Upper lobe of left lung (tissue), 6 donors: ENCODE data around the gene ALKAL2. TPM values are rescaled to one million over a fixed set of nuclear protein-coding genes. Genes with fewer than 3 reads are reported as not detected.

Source experiments
- ATAC-seq, 2 donors: fragments of 200-7000 bp; cut with Tn5 transposase; one replicate each; pipeline ENCODE4 v1.9.1; 2022; ENCODE audit warnings: mild to moderate bottlenecking in 2 of 2, moderate library complexity in 2 of 2; ENCODE audit not compliant: low FRiP score in 2 of 2
- DNase-seq, 2 donors: peaks; one replicate each; pipeline ENCODE4 v3.0.0-alpha.2; 2019 to 2020
- H3K27ac ChIP-seq, 4 donors: fragments of 200-600 bp; sonication (generic); one replicate each; pipeline ENCODE4 v1.5.1; 2016 to 2019
- H3K27me3 ChIP-seq, 4 donors: fragments of 200-600 bp; sonication (generic); one replicate each; pipeline ENCODE4 v1.5.1; 2017 to 2019
- H3K36me3 ChIP-seq, 4 donors: fragments of 200-600 bp; sonication (generic); one replicate each; pipeline ENCODE4 v1.5.1; 2016 to 2019
- H3K4me1 ChIP-seq, 4 donors: fragments of 200-600 bp; sonication (generic); one replicate each; pipeline ENCODE4 v1.5.1; 2018 to 2019
- H3K4me3 ChIP-seq, 4 donors: fragments of 200-600 bp; sonication (generic); one replicate each; pipeline ENCODE4 v1.5.1; 2017 to 2019; ENCODE audit warnings: mild to moderate bottlenecking in 2 of 4, moderate library complexity in 1 of 4
- H3K9me3 ChIP-seq, 4 donors: fragments of 200-600 bp; sonication (generic); one replicate each; pipeline ENCODE4 v1.5.1; 2018 to 2019
- EP300 ChIP-seq, 4 donors: sonication (generic); formaldehyde crosslinking; IDR thresholded peaks; one replicate each; pipeline ENCODE4 v1.5.1; 2017; ENCODE audit warnings: antibody characterized with exemption in 4 of 4, control low read depth in 2 of 4
- POLR2A ChIP-seq, 4 donors: fragments of 450-650 bp; IDR thresholded peaks; one replicate each; pipeline ENCODE4 v1.5.1; 2016 to 2017; ENCODE audit warnings: antibody characterized with exemption in 4 of 4, mild to moderate bottlenecking in 2 of 4
- POLR2AphosphoS5 ChIP-seq, 2 donors: sonication (generic); formaldehyde crosslinking; IDR thresholded peaks; one replicate each; pipeline ENCODE4 v1.5.1; 2017; ENCODE audit warnings: antibody characterized with exemption in 2 of 2
- WGBS, 2 donors: methylation state at CpG; one replicate each; pipeline ENCODE4 v1.1.5; 2017 to 2018; 5-methylcytosine and 5-hydroxymethylcytosine counted together
- total RNA-seq, 6 donors: library from RNA; depleted of rRNA in 4 of 6; stranded (reverse); fragments of >200 nt in 4 of 6; gene quantifications; one replicate each; pipeline versions ENCODE4 v1.1.0 to v1.2.1, GENCODE V29; 2016 to 2021
- TF ChIP-seq, protein P1 (sequence below), 6 experiments: fragments of 450-650 bp in 4 of 6; fragments of 200-600 bp in 2 of 6; sonication (generic) in 2 of 6; IDR thresholded peaks; one replicate each; pipeline ENCODE4 v1.5.1; 2016 to 2019; ENCODE audit warnings: antibody characterized with exemption in 6 of 6
- donor health status: DM: no; HTN: no; CAD: no; lungs with moderate emphysema.
- donor health status: DM: no; HTN: yes; CAD: no; lungs with severe emphysema.

ALKAL2 gene
- total RNA-seq, 6 donors from 2014 or later, result 8.3 to 30.7 (median 14.8) TPM

- Histone ChIP-seq H3K27me3 (peaks cover 0 to 17% (median 9%) of the 10 kb centered on the region in 4 donors), H3K9me3 (no peaks in the 10 kb centered on the region), H3K4me3 (peak overlapping the region; percentile 28 to 74 (median 62)), H3K36me3 (no peaks in the 10 kb centered on the region), H3K27ac (peak overlapping the region in 3 of 4 donors; percentile 47 to 76 (median 48)), H3K4me1 (peaks cover 25 to 37% (median 28%) of the 10 kb centered on the region in 4 donors)
- peak; percentile 29 to 54 for ATAC-seq
- DNase-seq, result peak in 1 of 2 donors; percentile 87
- TF ChIP-seq, protein P1, sequence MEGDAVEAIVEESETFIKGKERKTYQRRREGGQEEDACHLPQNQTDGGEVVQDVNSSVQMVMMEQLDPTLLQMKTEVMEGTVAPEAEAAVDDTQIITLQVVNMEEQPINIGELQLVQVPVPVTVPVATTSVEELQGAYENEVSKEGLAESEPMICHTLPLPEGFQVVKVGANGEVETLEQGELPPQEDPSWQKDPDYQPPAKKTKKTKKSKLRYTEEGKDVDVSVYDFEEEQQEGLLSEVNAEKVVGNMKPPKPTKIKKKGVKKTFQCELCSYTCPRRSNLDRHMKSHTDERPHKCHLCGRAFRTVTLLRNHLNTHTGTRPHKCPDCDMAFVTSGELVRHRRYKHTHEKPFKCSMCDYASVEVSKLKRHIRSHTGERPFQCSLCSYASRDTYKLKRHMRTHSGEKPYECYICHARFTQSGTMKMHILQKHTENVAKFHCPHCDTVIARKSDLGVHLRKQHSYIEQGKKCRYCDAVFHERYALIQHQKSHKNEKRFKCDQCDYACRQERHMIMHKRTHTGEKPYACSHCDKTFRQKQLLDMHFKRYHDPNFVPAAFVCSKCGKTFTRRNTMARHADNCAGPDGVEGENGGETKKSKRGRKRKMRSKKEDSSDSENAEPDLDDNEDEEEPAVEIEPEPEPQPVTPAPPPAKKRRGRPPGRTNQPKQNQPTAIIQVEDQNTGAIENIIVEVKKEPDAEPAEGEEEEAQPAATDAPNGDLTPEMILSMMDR (IDR thresholded peaks at IDR 0.05), result no peak
- TF ChIP-seq POLR2A (IDR thresholded peaks at IDR 0.05) (no peak), EP300 (IDR thresholded peaks at IDR 0.05) (no peak), POLR2AphosphoS5 (IDR thresholded peaks at IDR 0.05) (no peak)
- 2 to 3% methylated on average over 32 to 56 of the region's 60 CpGs for WGBS, 2 donors
Observed at GRCh38 chr2:289362-290089, 1.6 kb upstream of the ALKAL2 start.

DNA sequence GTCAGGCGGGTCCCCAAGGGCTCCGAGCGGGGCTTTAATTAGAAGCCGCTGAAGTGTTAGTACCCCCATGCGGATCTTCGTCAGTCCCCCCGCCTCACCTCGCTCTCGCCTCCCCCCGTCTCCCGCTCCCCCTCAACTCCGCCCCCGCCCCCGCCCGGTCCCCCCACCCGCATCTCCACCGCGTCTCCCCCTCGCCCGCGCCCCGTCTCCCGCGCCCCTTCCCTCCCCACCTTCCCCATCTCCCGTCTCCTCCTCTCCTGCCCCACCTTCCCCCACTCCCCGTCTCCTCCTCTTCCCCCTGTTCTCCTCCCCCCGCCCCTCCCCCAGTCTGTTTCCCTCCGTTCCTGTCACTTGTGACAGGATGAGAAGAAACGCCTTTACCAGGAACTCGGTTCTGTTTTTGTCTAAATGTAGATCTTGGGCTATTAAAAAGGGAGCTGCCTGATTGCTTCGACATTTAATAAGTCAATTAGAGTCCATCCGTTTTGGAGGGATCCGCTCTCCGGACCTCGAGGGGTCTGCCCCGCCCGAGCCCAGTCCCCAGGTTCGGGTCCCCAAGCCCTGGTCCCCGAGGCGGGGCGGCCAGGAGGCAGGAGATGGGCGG lies 969 bp upstream of the ALKAL2 start:
- no peak for DNase-seq
- Histone ChIP-seq H3K27me3 (peaks cover 0 to 17% (median 9%) of the 10 kb centered on the region in 4 donors), H3K36me3 (no peaks in the 10 kb centered on the region), H3K4me3 (peak overlapping the region; percentile 3 to 74 (median 62)), H3K27ac (peak overlapping the region; percentile 19 to 76 (median 66)), H3K9me3 (no peaks in the 10 kb centered on the region), H3K4me1 (peaks cover 25 to 37% (median 28%) of the 10 kb centered on the region in 4 donors)
- TF ChIP-seq, protein P1 (IDR thresholded peaks at IDR 0.05), result no peak
- no peak for TF ChIP-seq EP300 (IDR thresholded peaks at IDR 0.05)
- TF ChIP-seq POLR2AphosphoS5 (IDR thresholded peaks at IDR 0.05), result no peak
- no peak for TF ChIP-seq POLR2A (IDR thresholded peaks at IDR 0.05)
- ATAC-seq, result no peak
- 4 to 6% methylated on average over 11 to 23 of the region's 42 CpGs for WGBS, 2 donors

DNA sequence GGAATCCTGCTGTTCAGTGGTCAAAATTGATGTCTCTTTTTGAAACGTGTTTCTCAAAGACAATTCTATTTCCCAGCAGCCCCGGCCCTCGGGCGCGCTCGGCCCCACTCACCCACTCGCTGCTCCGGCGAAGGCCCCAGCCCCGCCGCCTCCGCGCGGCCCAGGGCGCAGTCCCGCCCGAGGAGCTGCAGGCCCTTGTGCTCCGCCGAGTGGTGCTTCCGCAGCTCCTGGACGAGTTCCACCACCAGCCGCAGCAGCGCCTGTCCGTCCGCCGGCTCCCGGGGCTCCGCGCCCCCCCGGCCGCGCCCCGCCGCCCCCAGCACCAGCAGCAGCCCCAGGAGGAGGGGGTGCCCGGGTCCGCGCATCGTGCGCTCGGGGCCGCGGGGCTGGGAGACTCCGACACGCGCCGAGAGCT lies 413 bp downstream of the ALKAL2 start:
- peak in 1 of 2 donors; percentile 61 for ATAC-seq
- peak in 1 of 2 donors; percentile 88 for DNase-seq
- Histone ChIP-seq H3K27me3 (peaks cover 0 to 17% (median 9%) of the 10 kb centered on the region in 4 donors), H3K27ac (peak overlapping the region in 3 of 4 donors; percentile 59 to 76 (median 73)), H3K36me3 (peaks cover 0 to 4% (median under 1%) of the 10 kb centered on the region in 4 donors), H3K4me1 (peaks cover 25 to 37% (median 28%) of the 10 kb centered on the region in 4 donors), H3K4me3 (peak overlapping the region; percentile 40 to 74 (median 62)), H3K9me3 (no peaks in the 10 kb centered on the region)
- TF ChIP-seq, protein P1 (IDR thresholded peaks at IDR 0.05), result no peak
- no peak for TF ChIP-seq POLR2A (IDR thresholded peaks at IDR 0.05)
- TF ChIP-seq EP300 (IDR thresholded peaks at IDR 0.05), result no peak
- no peak for TF ChIP-seq POLR2AphosphoS5 (IDR thresholded peaks at IDR 0.05)
- WGBS, 2 donors, result 1 to 2% methylated on average over 12 to 17 of the region's 46 CpGs

- H3K27me3 ChIP-seq, result peaks cover 0 to 17% (median 9%) of the 10 kb centered on the region in 4 donors
- H3K9me3 ChIP-seq, result no peaks in the 10 kb centered on the region
- H3K36me3 ChIP-seq, result peaks cover 0 to 7% (median 5%) of the 10 kb centered on the region in 4 donors
- peaks cover 25 to 37% (median 28%) of the 10 kb centered on the region in 4 donors for H3K4me1 ChIP-seq
- H3K4me3 ChIP-seq, result peak overlapping the region in 3 of 4 donors; percentile 58 to 74 (median 65)
- DNase-seq (no peak), ATAC-seq (no peak)
- no peak overlapping the region for H3K27ac ChIP-seq
- 29 to 32% methylated on average over 20 of the region's 20 CpGs for WGBS, 2 donors
- TF ChIP-seq, protein P1 (IDR thresholded peaks at IDR 0.05), result no peak
- TF ChIP-seq POLR2A (IDR thresholded peaks at IDR 0.05), result no peak
- no peak for TF ChIP-seq POLR2AphosphoS5 (IDR thresholded peaks at IDR 0.05)
- no peak for TF ChIP-seq EP300 (IDR thresholded peaks at IDR 0.05)
Observed at GRCh38 chr2:286774-287392, 1.0 kb downstream of the ALKAL2 start.
